Measurements from ENCODE around the gene RIC1. TPM values are rescaled to one million over a fixed set of nuclear protein-coding genes. Genes with fewer than 3 reads are reported as not detected.
A peak's percentile ranks its signal among the peaks of the same experiment; 100 is the strongest.

RIC1 gene
- total and polyA plus RNA-seq, 2 of the 13 experiments (the other 11 are each of a cell fraction or from before 2014, with no cell fraction given), result 18.2 to 19.0 TPM

- no peak for TF ChIP-seq PREB (CRISPR knock-in tag; IDR thresholded peaks at IDR 0.05)
- no peak for TF ChIP-seq SMARCE1 (IDR thresholded peaks at IDR 0.05; ENCODE audit: borderline replicate concordance)
- TF ChIP-seq SYNCRIP (IDR thresholded peaks at IDR 0.05; ENCODE audit: insufficient read depth, low read depth, low read length), result no peak
These were observed 59.2 kb downstream of the RIC1 start (continued) for GRCh38 chr9:5688109-5688508.

GRCh38 chr9:5690278-5690677 is 61.4 kb downstream of the RIC1 start:
- Histone ChIP-seq H3K27me3 (ENCODE audit: control insufficient read depth in 1 of 2, insufficient read depth in 2 of 2, low read length in 2 of 2) (no peaks in the 10 kb centered on the region), H2AFZ (ENCODE audit: low read length) (no peak overlapping the region), H3K4me2 (ENCODE audit: low read depth, low read length) (no peak overlapping the region), H3K36me3 (replicated peaks in 1 of 2; ENCODE audit: control insufficient read depth in 1 of 2, insufficient read depth in 2 of 2, low read length in 2 of 2) (no peaks in the 10 kb centered on the region), H3K9me3 (ENCODE audit: low read length) (no peaks in the 10 kb centered on the region), H3K4me3 (replicated peaks in 1 of 3; ENCODE audit: insufficient read depth in 1 of 3, low read depth in 2 of 3, low read length in 3 of 3) (no peak overlapping the region), H3K9ac (ENCODE audit: insufficient read depth, low read depth, low read length) (no peak overlapping the region), H4K20me1 (ENCODE audit: insufficient read depth, low read length) (no peaks in the 10 kb centered on the region), H3K27ac (ENCODE audit: extremely low read length, insufficient read depth, low read length) (no peak overlapping the region), H3K4me1 (ENCODE audit: insufficient read depth, low read length) (peaks cover 12% of the 10 kb centered on the region), H3K79me2 (ENCODE audit: insufficient read depth, low read length) (peaks cover 6% of the 10 kb centered on the region)
- 49% methylated on average over 1 of the region's 1 CpG for WGBS (ENCODE audit: low lambda C conversion rate)
- POLR2A ChIA-PET, result no interaction called here
- no peak for TF ChIP-seq HCFC1 (IDR thresholded peaks at IDR 0.05; ENCODE audit: low read depth, low read length)
- TF ChIP-seq ZNF512 (CRISPR knock-in tag; IDR thresholded peaks at IDR 0.05), result no peak
- TF ChIP-seq CBX2 (IDR thresholded peaks at IDR 0.05; ENCODE audit: low read depth, low read length), result no peak
- TF ChIP-seq CBX2 (CRISPR knock-in tag; IDR thresholded peaks at IDR 0.05; ENCODE audit: low read depth), result no peak
- TF ChIP-seq PREB (CRISPR knock-in tag; IDR thresholded peaks at IDR 0.05), result no peak
- peak; percentile 49; the same call in 1 of the 2 replicates for TF ChIP-seq HOMEZ (CRISPR knock-in tag; IDR thresholded peaks at IDR 0.05; ENCODE audit: low read depth)
- no peak for TF ChIP-seq KLF15 (CRISPR knock-in tag; IDR thresholded peaks at IDR 0.05; ENCODE audit: borderline replicate concordance)
- FAIRE-seq (no peak), ATAC-seq (no peak), DNase-seq (ENCODE audit: low spot score) (no peak)
- CTCF ChIA-PET (ENCODE audit: low intra/inter-chr PET ratio, low total read pairs), result no interaction called here
- no TSS peak for BruUV-seq (replicated peaks)
- in situ Hi-C loops (cut with HindIII; ENCODE audit: extremely low pct_ligation_motif_present, low pct_unique_long_range_greater_than_20kb) (no loop called here), intact Hi-C loops (cut with micrococcal nuclease; ENCODE audit: unreplicated experiment) (no loop called here)
